NCI-H2029 (cell line): ENCODE results near the gene C20orf96.
A peak's percentile ranks its signal among the peaks of the same experiment; 100 is the strongest.
"Not testable (repeated sequence)": the region's sequence is repeated elsewhere in the genome, so short reads cannot be mapped to it uniquely, and the experiment has no call there.

Experiments used
- DNase-seq: peaks from one replicate; lab custom pipeline; 2025; lab: John Stamatoyannopoulos, UW

The C20orf96 gene

GRCh38 chr20:278607-279571 lies 11.7 kb downstream of the C20orf96 start:
- DNase-seq, result no peak

DNA sequence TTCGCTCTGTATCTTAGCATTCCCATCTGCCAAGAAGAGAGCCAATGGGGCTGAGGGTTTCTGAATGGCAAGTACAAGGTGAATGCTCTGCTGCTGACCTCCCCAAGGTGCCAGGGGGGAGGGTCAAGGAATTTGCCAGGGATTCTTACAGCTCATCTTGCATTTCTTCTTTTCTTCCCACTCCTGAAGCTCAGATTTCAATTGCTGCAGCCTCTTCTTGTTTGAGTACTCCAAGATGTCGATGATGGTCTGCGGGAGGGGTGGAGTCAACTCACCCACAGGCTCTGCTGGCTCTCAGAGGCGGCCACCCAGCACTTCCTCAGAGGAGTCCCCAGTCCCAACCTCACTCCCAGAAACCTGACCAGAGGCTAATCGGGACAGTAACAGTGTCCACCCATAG lies 12.4 kb downstream of the C20orf96 start:
- DNase-seq, result no peak

- no peak for DNase-seq
Observed at GRCh38 chr20:277496-277781, 13.1 kb downstream of the C20orf96 start.

DNA sequence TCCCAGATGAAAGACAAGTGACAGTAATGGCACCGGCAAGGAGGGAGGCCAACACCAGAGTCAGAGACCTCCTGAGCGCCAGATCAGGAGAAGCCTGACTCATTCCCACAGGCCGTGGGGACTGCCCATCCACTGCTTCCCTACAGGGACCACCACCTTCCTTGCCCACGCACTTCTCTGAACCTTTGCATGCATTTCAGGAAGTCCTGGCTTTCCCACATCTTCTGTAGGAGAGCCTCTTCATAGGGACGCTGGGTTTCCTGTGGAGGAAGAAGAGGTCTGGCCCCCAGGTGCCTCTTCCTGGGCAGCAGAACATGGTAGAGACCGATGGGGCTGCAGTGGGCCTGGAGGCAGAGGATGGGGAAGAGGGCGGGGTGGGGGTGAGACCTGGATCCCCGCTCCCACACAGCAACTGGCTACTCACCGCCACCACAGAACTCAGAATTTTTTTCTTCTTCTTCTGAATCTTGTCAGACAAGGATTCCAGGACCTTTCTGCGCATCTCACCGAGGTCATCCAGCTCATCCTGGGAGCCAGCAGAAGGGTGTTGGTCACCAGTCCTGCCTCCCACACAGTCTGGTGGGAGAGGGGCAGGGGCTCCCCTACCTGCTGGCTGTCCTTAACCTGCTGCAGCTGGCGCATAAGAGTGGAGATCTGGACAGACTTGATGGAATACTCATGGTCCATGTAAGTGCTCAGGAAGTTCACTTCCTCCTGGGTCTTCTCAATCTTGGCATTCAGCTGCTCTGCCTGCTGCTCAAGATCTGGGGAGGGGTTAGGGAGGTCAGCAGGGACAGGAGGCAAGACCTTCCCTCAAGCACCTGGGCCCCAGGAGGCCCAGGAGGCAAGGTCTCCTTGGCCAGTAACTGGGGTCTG lies 13.7 kb downstream of the C20orf96 start:
- DNase-seq, result no peak

GRCh38 chr20:275791-276190 lies 14.8 kb downstream of the C20orf96 start:
- DNase-seq, result no peak

DNA sequence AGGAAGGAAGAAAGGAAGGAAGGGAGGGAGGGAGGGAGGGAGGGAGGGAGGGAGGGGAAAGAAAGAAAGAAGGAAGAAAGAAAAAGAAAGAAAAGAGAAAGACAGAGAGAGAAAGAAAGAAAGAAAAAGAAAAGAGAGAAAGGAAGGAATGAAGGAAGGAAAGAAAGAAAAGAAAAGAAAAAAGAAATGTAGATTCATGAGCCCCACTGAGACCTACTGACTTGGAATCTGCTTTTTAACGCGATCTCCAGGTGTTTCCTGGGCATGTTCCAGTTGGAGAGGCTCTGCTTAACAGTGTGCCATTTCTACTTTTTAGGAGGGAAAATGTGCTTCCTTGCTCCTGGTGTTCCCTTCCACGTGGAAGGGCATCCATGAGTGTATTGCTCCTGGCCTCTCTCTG lies 16.7 kb downstream of the C20orf96 start:
- no peak for DNase-seq

DNA sequence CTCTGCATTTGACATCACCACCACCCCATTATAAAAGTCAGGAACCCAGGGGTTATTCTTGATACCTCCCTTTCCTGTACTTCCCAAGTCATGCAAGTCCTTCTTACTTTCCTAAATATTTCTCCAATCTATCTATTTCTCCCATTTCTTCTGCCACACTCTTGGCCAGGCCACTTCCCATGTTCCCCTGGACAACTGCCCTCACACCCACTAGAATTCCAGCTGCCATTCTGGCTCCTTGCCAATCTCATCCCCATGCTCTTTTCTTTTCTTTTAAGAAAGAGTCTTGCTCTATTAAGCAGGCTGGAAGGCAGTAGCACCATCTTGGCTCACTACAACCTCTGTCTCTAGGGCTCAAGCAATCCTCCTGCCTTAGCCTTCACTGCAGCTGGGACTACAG lies 17.8 kb downstream of the C20orf96 start:
- no peak for DNase-seq

DNA sequence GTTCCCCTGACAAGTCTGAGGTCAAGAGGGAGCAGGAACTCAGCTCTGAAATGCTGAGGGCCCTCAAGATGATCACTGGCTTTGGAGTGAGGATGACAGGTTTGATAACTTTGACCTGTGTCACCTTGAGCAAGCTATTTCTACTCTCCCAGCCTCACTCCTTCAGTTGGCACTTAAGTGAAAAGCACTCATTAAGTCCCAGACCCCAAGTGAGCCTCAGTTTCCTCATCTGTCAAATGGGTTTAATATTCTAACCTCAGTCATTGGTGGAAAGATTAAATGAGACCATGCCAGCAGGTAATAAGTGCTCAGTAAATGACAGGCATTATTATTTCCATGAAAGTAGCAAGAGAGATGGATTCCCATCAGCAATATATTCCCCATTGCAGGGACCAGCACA lies 19.0 kb downstream of the C20orf96 start:
- DNase-seq, result no peak

DNA sequence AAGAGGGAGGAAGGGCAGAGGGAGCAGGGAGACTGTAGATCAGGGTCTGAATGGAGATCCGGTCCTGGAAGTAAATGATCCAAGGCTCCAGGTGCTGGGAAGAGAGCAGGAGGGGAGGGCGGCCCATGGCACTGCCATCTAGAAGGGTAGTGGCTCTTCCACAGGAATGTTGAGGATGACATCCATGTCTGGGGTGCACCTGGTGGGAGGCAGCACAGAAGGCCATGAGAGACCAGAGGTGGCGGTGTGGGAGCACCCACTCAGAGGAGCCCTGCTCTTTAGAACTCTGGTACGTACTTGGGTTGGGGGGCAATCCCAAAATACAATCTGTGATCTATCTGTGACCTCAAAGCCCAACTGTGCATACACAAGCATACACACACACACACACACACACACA lies 19.5 kb downstream of the C20orf96 start:
- DNase-seq, result no peak

GRCh38 chr20:270517-270916 lies 20.0 kb downstream of the C20orf96 start:
- DNase-seq, result no peak

DNA sequence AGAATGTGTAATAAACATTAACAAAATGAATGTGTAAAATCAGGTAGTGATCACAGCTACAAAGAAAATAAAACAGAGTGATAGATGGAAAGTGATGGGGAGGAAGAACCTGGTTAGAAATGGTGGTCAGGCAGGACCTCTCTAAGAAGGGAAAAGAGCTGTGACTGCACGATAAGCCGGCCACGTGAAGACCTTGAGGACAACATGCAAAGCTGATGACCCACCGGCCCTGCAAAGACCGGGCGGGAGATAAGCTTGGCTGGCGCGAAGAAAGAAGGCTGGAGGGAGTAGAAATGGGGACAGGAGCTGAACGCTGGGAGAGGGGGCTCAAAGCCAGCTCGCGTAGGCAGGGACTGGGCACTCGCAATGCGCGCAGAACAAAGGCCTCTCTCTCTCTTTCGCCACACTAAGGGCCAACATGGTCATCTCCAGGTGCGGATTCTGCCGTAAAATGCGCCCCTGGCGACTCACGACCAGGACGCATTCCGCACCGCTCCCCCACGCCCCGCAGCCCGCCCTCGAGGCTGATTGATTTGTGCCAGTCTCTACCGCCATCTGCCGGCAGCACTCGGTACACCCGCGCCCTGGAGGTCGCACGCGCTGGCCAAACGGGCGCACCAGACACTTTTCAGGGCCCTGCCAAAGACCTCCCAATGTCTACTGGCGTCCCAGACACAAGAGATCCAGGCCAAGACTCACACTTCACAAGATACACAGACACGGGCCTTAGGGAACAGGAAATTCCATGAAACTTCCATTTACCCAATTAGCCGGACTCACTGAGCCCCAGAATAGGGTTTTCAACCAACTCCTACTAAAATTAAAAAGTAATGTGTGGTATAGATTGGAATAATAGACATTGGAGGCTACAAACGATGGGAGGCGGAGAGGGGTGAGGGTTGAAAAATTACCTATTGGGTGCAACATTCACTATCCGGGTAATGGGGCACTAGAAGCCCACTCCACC lies 23.7 kb downstream of the C20orf96 start:
- peak; percentile 81 for DNase-seq

- DNase-seq, result no peak
Observed at GRCh38 chr20:263701-264100, 26.8 kb downstream of the C20orf96 start.

DNA sequence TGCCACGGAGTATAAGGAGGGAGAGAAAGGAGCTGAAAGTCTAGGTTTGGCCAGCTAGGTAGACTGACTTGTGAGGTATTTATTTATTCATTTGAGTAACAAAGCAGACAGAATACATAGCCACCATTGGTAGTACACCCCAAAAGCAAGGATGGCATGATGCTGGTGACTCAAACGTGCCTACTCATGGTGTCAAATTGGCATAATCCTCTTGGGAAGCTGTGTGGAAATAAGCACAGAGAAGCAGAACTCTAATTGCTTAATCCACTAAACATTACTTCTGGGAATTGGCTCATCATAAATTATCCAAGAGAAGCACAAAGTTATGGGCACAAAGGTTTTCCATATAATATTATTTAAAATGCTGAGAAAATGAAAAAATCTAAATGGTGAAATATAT lies 30.6 kb downstream of the C20orf96 start:
- no peak for DNase-seq

DNA sequence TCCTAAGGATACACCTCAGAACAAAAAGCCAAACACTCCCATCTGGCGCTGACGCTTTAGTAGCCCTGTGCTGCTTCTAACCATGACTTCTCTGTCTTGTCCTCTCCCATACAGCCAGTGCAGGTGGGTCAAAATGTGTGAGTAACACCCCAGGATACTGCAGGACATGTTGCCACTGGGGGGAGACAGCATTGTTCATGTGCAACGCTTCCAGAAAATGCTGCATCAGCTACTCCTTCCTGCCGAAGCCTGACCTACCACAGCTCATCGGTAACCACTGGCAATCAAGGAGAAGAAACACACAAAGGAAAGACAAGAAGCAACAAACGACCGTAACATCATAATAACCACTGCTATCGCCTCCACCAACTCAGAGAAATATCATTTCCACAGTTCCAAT lies 31.6 kb downstream of the C20orf96 start:
- no peak for DNase-seq

- no peak for DNase-seq
Observed at GRCh38 chr20:258269-258858, 32.2 kb downstream of the C20orf96 start.

GRCh38 chr20:257419-257818 lies 33.1 kb downstream of the C20orf96 start, which contains the start of gene DEFB132:
DEFB132 (plus strand) TSS chr20:257724; CDS start chr20:257779, 55 bp downstream.
- DNase-seq, result no peak

GRCh38 chr20:253447-253846 lies 37.1 kb downstream of the C20orf96 start:
- DNase-seq, result not testable (repeated sequence)

DNA sequence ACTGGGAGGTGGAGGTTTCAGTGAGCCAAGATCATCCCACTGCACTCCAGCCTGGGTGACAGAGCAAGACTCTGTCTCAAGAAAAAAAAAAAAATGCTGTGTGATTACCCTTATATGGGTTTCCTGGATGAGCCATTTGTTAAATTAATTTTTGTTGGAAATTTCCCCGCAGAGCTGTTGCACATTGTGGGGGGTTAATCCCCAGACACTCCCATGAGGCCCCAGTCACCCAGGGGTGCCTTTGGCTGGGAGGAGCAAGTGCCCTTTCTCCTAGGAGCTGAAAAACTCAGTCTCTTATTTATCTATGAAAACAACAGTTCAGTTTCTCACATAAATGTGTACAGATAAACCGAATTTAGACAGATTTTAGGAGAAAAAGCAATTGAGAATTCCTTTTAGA lies 37.7 kb downstream of the C20orf96 start:
- DNase-seq, result no peak

GRCh38 chr20:251354-251753 lies 39.2 kb downstream of the C20orf96 start:
- no peak for DNase-seq

DNA sequence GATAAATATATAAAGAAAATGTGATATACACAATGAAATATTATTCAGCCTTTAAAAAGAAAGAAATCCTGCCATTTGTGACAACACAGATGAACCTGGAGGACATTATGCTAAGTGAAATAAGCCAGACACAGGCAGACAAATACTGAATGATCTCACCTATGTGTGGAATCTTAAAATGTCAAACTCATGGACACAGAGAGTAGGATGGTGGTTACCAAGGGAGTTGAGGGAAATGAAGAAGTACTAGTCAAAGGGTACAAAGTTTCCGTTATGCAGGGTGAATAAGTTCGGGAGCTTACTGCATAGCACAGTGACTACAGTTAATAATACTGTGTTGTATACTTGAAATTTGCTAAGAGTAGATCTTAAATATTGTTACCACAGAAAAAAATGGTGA lies 47.6 kb downstream of the C20orf96 start:
- DNase-seq, result no peak

GRCh38 chr20:237929-238328 lies 52.6 kb downstream of the C20orf96 start:
- no peak for DNase-seq
